Activated CD4-positive, alpha-beta T cell treated with anti-CD3 and anti-CD28 coated beads for 36 hours (primary cell): ENCODE results near the gene SERINC3. TPM values are rescaled to one million over a fixed set of nuclear protein-coding genes. Genes with fewer than 3 reads are reported as not detected.

Source experiments
- ATAC-seq: fragments of 200-7000 bp; cut with Tn5 transposase; one replicate; pipeline ENCODE4 v1.10.0; 2021; ENCODE audit warnings: mild to moderate bottlenecking, moderate library complexity
- CTCF ChIA-PET: fragments of 350-600 bp; sonication (Branson Sonifier 250); formaldehyde crosslinking; loops from one replicate; lab custom pipeline; 2021; ENCODE audit warnings: antibody characterized with exemption; lab: Charles Lee
- POLR2A ChIA-PET: fragments of 350-600 bp; sonication (Branson Sonifier 250); formaldehyde crosslinking; loops from one replicate; lab custom pipeline; 2021; ENCODE audit warnings: antibody characterized with exemption, inconsistent platforms; lab: Charles Lee
- DNase-seq: peaks from one replicate; pipeline ENCODE4 v3.0.0-alpha.2; 2020
- H3K27ac Mint-ChIP-seq: one replicate; pipeline ENCODE4 v1.8.0; 2021; ENCODE audit warnings: mixed read lengths
- H3K27me3 Mint-ChIP-seq: one replicate; pipeline ENCODE4 v1.8.0; 2021; ENCODE audit warnings: mixed read lengths
- H3K36me3 Mint-ChIP-seq: one replicate; pipeline ENCODE4 v1.8.0; 2021; ENCODE audit warnings: low read depth, mixed read lengths
- H3K4me1 Mint-ChIP-seq: one replicate; pipeline ENCODE4 v1.8.0; 2021; ENCODE audit warnings: mixed read lengths
- H3K4me3 Mint-ChIP-seq: one replicate; pipeline ENCODE4 v1.8.0; 2021; ENCODE audit warnings: mild to moderate bottlenecking, moderate library complexity, mixed read lengths
- H3K9me3 Mint-ChIP-seq: one replicate; pipeline ENCODE4 v1.8.0; 2021; ENCODE audit warnings: low read depth, mixed read lengths
- intact Hi-C, 2 experiments: fragments of 100-400 bp; cut with DNase I in 1 of 2; cut with micrococcal nuclease in 1 of 2; formaldehyde crosslinking; loops; one replicate each; pipeline versions ENCODE4 v1.14.2 to v1.15.1; 2022 to 2024; cut with DNase I, micrococcal nuclease
- total RNA-seq, 2 experiments: library from RNA; stranded (reverse); gene quantifications; one replicate each; pipeline ENCODE4 v1.2.3, GENCODE V29; 2021

Gene SERINC3
- total RNA-seq, 2 experiments from 2014 or later: 51.9 to 58.5 TPM

GRCh38 chr20:44532981-44533331, 11.1 kb upstream of the SERINC3 start:
- H3K4me1 Mint-ChIP-seq: peaks cover 4% of the 10 kb centered on the region
- intact Hi-C loops: loop anchor here in 1 of 2 experiments (2.0 kb wide), 1 partner anchor 42 kb away; no protein-coding TSS in a partner anchor
- DNase-seq (peak; percentile 20), ATAC-seq (peak; percentile 65)
- no peak overlapping the region for H3K4me3 Mint-ChIP-seq
- CTCF ChIA-PET: no interaction called here
- no peaks in the 10 kb centered on the region for H3K36me3 Mint-ChIP-seq
- H3K9me3 Mint-ChIP-seq: no peaks in the 10 kb centered on the region
- POLR2A ChIA-PET: no interaction called here
- no peak overlapping the region for H3K27ac Mint-ChIP-seq
- no peaks in the 10 kb centered on the region for H3K27me3 Mint-ChIP-seq

GRCh38 chr20:44532259-44532980, 10.6 kb upstream of the SERINC3 start:
- no peaks in the 10 kb centered on the region for H3K9me3 Mint-ChIP-seq
- ChIA-PET CTCF (no interaction called here), POLR2A (no interaction called here)
- no peak overlapping the region for H3K4me3 Mint-ChIP-seq
- H3K27ac Mint-ChIP-seq: no peak overlapping the region
- no peaks in the 10 kb centered on the region for H3K36me3 Mint-ChIP-seq
- no peak for DNase-seq
- peaks cover 4% of the 10 kb centered on the region for H3K4me1 Mint-ChIP-seq
- H3K27me3 Mint-ChIP-seq: no peaks in the 10 kb centered on the region
- intact Hi-C loops: loop anchor here in 1 of 2 experiments (2.0 kb wide), 1 partner anchor 42 kb away; no protein-coding TSS in a partner anchor
- ATAC-seq: peak; percentile 31

GRCh38 chr20:44528309-44528708, 6.4 kb upstream of the SERINC3 start:
- H3K27me3 Mint-ChIP-seq: no peaks in the 10 kb centered on the region
- ChIA-PET POLR2A (no interaction called here), CTCF (interaction anchor here (0.6 kb wide), 1 partner anchor 176 kb away, joined by 3 read pairs; no protein-coding TSS in a partner anchor)
- DNase-seq (no peak), ATAC-seq (no peak)
- intact Hi-C loops: no loop called here
- peaks cover 6% of the 10 kb centered on the region for H3K4me1 Mint-ChIP-seq
- no peak overlapping the region for H3K4me3 Mint-ChIP-seq
- H3K36me3 Mint-ChIP-seq: no peaks in the 10 kb centered on the region
- no peaks in the 10 kb centered on the region for H3K9me3 Mint-ChIP-seq
- no peak overlapping the region for H3K27ac Mint-ChIP-seq

GRCh38 chr20:44527716-44528199, 5.9 kb upstream of the SERINC3 start:
- intact Hi-C loops: no loop called here
- no peak overlapping the region for H3K27ac Mint-ChIP-seq
- no peaks in the 10 kb centered on the region for H3K36me3 Mint-ChIP-seq
- DNase-seq: no peak
- ChIA-PET POLR2A (no interaction called here), CTCF (no interaction called here)
- H3K9me3 Mint-ChIP-seq: no peaks in the 10 kb centered on the region
- H3K27me3 Mint-ChIP-seq: no peaks in the 10 kb centered on the region
- H3K4me3 Mint-ChIP-seq: no peak overlapping the region
- ATAC-seq: no peak
- peaks cover 12% of the 10 kb centered on the region for H3K4me1 Mint-ChIP-seq

GRCh38 chr20:44526129-44526528, 4.3 kb upstream of the SERINC3 start:
- intact Hi-C loops: no loop called here
- Mint-ChIP-seq H3K27me3 (no peaks in the 10 kb centered on the region), H3K9me3 (no peaks in the 10 kb centered on the region), H3K36me3 (no peaks in the 10 kb centered on the region), H3K27ac (no peak overlapping the region), H3K4me3 (no peak overlapping the region), H3K4me1 (peaks cover 16% of the 10 kb centered on the region)
- no peak for DNase-seq
- CTCF ChIA-PET: interaction anchor here (0.8 kb wide), 1 partner anchor 83 kb away, joined by 3 read pairs; no protein-coding TSS in a partner anchor
- no peak for ATAC-seq
- POLR2A ChIA-PET: no interaction called here

- H3K27ac Mint-ChIP-seq: no peak overlapping the region
Measured at GRCh38 chr20:44523746-44524145, 1.9 kb upstream of the SERINC3 start.

GRCh38 chr20:44522841-44523240, 971 bp upstream of the SERINC3 start:
- ChIA-PET POLR2A (no interaction called here), CTCF (interaction anchor here (3.2 kb wide), 1 partner anchor 16 kb away, joined by 12 read pairs; no protein-coding TSS in a partner anchor)
- Mint-ChIP-seq H3K36me3 (peaks cover 2% of the 10 kb centered on the region), H3K4me3 (peak overlapping the region; percentile 81), H3K4me1 (peaks cover 45% of the 10 kb centered on the region), H3K27ac (peak overlapping the region; percentile 93), H3K9me3 (no peaks in the 10 kb centered on the region), H3K27me3 (no peaks in the 10 kb centered on the region)
- intact Hi-C loops: loop anchor here (1.0 to 5.0 kb wide), 10 partner anchors 8 to 444 kb away; partner anchors contain the start of genes ADA (in 1 of the 2), OSER1 (in 1 of the 2), STK4 (in 1 of the 2) and TTPAL (in 1 of the 2)
- DNase-seq (no peak), ATAC-seq (no peak)

More at GRCh38 chr20:44523746-44524145, 1.9 kb upstream of the SERINC3 start:
- peaks cover 38% of the 10 kb centered on the region for H3K4me1 Mint-ChIP-seq
- intact Hi-C loops: loop anchor here (2.0 to 5.0 kb wide), 2 partner anchors 87 to 444 kb away; partner anchors contain the start of gene STK4 (in 1 of the 2)
- H3K27me3 Mint-ChIP-seq: no peaks in the 10 kb centered on the region
- CTCF ChIA-PET: interaction anchor here (0.6 kb wide), 1 partner anchor 28 kb away, joined by 4 read pairs; no protein-coding TSS in a partner anchor
- H3K9me3 Mint-ChIP-seq: no peaks in the 10 kb centered on the region
- POLR2A ChIA-PET: no interaction called here
- DNase-seq (no peak), ATAC-seq (no peak)
- H3K4me3 Mint-ChIP-seq: no peak overlapping the region
- H3K36me3 Mint-ChIP-seq: peaks cover 2% of the 10 kb centered on the region

- peak overlapping the region; percentile 22 for H3K27ac Mint-ChIP-seq
- H3K36me3 Mint-ChIP-seq: peaks cover 2% of the 10 kb centered on the region
- no peaks in the 10 kb centered on the region for H3K9me3 Mint-ChIP-seq
- peaks cover 58% of the 10 kb centered on the region for H3K4me1 Mint-ChIP-seq
- H3K27me3 Mint-ChIP-seq: no peaks in the 10 kb centered on the region
- DNase-seq (peak; percentile 31), ATAC-seq (no peak)
- ChIA-PET POLR2A (no interaction called here), CTCF (interaction anchor here (1.0 to 3.2 kb wide), 4 partner anchors 14 to 89 kb away, joined by 4 to 12 read pairs (median 6); no protein-coding TSS in a partner anchor)
- intact Hi-C loops: loop anchor here in 1 of 2 experiments (1.0 to 5.0 kb wide), 2 partner anchors 24 to 446 kb away; partner anchors contain the start of gene STK4
- H3K4me3 Mint-ChIP-seq: peak overlapping the region; percentile 81
Measured at GRCh38 chr20:44520881-44521280, 989 bp downstream of the SERINC3 start.

- CTCF ChIA-PET: interaction anchor here (0.8 to 1.0 kb wide), 3 partner anchors 11 to 92 kb away, joined by 3 to 4 read pairs (median 4); no protein-coding TSS in a partner anchor
- DNase-seq (no peak), ATAC-seq (no peak)
- peaks cover 69% of the 10 kb centered on the region for H3K4me1 Mint-ChIP-seq
- H3K27me3 Mint-ChIP-seq: no peaks in the 10 kb centered on the region
- POLR2A ChIA-PET: interaction anchor here (0.6 kb wide), 1 partner anchor 185 kb away, joined by 3 read pairs; no protein-coding TSS in a partner anchor
- no peak overlapping the region for H3K4me3 Mint-ChIP-seq
- H3K9me3 Mint-ChIP-seq: no peaks in the 10 kb centered on the region
- intact Hi-C loops: no loop called here
- H3K36me3 Mint-ChIP-seq: peaks cover 6% of the 10 kb centered on the region
- H3K27ac Mint-ChIP-seq: peak overlapping the region; percentile 32
Measured at GRCh38 chr20:44518248-44518647, 3.6 kb downstream of the SERINC3 start.

- H3K4me1 Mint-ChIP-seq: peaks cover 66% of the 10 kb centered on the region
- peak overlapping the region; percentile 32 for H3K27ac Mint-ChIP-seq
- H3K36me3 Mint-ChIP-seq: peaks cover 11% of the 10 kb centered on the region
- H3K4me3 Mint-ChIP-seq: no peak overlapping the region
- intact Hi-C loops: no loop called here
- ChIA-PET POLR2A (no interaction called here), CTCF (interaction anchor here (1.0 kb wide), 1 partner anchor 25 kb away, joined by 4 read pairs; no protein-coding TSS in a partner anchor)
- ATAC-seq: no peak
- no peaks in the 10 kb centered on the region for H3K27me3 Mint-ChIP-seq
- no peak for DNase-seq
- no peaks in the 10 kb centered on the region for H3K9me3 Mint-ChIP-seq
Measured at GRCh38 chr20:44517454-44517853, 4.4 kb downstream of the SERINC3 start.

GRCh38 chr20:44516491-44516890, 5.4 kb downstream of the SERINC3 start:
- intact Hi-C loops: no loop called here
- CTCF ChIA-PET: no interaction called here
- Mint-ChIP-seq H3K27ac (no peak overlapping the region), H3K27me3 (no peaks in the 10 kb centered on the region), H3K4me1 (peaks cover 61% of the 10 kb centered on the region), H3K36me3 (peaks cover 11% of the 10 kb centered on the region), H3K9me3 (no peaks in the 10 kb centered on the region), H3K4me3 (no peak overlapping the region)
- POLR2A ChIA-PET: no interaction called here
- no peak for ATAC-seq
- no peak for DNase-seq
